Measurements from ENCODE around the gene APOBEC3B.
"Not testable (repeated sequence)": the region's sequence is repeated elsewhere in the genome, so short reads cannot be mapped to it uniquely, and the experiment has no call there.

Gene APOBEC3B

DNA sequence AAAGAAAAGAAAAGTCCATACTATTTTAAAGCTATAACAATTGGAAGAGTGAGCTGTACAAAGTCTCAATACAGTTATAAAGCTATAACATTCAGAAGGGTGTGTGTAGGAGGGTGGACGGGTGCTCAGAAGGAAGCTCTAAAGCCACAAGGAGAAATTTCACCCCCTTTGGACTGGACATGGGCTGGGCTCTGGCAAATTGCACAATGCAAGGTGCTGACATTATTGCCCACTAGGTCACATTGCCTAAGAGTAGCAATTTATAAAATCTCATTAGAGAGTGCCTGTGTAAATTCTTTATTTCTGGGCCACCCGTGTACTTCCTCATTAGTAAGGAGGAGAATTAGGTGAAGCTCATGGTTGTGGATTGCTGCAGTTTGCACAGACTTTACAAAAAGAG lies 30.4 kb upstream of the APOBEC3B start:
- no peak for DNase-seq (ENCODE audit: low spot score)

- DNase-seq (ENCODE audit: low spot score): no peak
Measured at GRCh38 chr22:38952281-38952993, 29.7 kb upstream of the APOBEC3B start.

GRCh38 chr22:38953091-38953490 lies 29.1 kb upstream of the APOBEC3B start:
- no peak for DNase-seq (ENCODE audit: low spot score)

DNA sequence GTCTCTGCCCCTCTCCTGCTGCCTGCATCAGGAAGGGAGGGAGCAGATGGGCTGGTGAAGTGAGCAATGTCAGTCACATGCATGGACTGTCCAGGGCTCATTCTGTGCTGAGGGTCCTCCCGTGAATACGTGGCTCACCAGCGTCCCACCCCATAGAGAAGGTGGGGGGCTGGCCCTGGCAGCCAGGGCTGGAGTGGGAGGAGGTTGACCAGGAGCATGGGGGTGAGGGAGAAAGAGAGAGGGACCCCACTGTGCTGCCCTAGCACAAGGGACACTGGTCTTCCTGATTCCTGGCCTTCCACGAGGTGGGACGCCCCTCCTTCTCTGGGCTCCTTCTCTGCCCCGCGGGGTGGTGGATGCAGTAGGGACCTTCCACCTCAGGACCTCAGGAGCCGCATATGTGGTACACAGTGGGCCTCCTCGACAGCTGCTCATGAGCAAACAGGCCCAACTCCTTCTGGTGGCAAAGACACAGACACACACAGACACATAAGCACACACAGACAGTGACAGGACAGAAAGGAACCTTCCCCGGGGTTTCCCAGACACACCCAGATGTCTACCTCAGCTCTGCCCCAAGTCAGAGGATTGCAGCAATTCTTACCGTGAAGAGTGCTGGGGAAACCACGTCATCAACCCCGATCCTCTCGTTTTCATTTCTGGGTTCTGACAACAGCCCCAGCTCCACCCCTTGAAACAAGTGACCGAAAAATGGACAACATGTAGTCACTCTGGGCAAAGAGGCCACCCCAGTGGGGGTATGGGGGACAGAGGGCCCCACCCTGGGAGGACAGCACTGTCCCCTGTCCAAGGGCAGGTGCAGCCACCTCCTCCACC lies 28.4 kb upstream of the APOBEC3B start:
- no peak for DNase-seq (ENCODE audit: low spot score)

GRCh38 chr22:38954414-38955043 lies 27.6 kb upstream of the APOBEC3B start:
- no peak for DNase-seq (ENCODE audit: low spot score)

- DNase-seq (ENCODE audit: low spot score): no peak
Measured at GRCh38 chr22:38955250-38955905, 26.8 kb upstream of the APOBEC3B start.

- no peak for DNase-seq (ENCODE audit: low spot score)
Measured at GRCh38 chr22:38955926-38956325, 26.2 kb upstream of the APOBEC3B start.

DNA sequence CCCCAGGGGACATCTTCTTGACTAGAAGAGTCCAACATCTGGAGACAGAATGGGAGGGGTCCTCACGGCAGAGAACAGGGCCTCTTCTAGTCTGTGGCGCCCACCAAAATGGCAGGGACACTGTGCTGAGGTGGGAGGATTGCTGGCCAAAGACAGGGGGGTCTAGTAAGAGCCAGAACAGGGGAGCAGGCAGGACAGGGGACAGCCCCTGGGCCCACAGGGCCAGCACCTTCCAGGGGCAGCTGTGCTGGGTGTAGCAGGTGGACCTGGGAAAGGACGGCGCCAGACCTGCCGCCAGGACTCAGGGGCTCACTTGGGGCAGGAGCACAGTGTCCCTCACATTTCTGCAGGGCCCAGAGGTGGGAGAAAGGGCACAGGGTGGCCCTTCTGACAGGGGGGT lies 25.6 kb upstream of the APOBEC3B start:
- DNase-seq (ENCODE audit: low spot score): no peak

GRCh38 chr22:38957046-38957770 lies 24.9 kb upstream of the APOBEC3B start, which contains the start of gene APOBEC3A:
Gene APOBEC3A (plus strand): TSS chr22:38957609. CDS start chr22:38957692, 83 bp downstream.
- no peak for DNase-seq (ENCODE audit: low spot score)

DNA sequence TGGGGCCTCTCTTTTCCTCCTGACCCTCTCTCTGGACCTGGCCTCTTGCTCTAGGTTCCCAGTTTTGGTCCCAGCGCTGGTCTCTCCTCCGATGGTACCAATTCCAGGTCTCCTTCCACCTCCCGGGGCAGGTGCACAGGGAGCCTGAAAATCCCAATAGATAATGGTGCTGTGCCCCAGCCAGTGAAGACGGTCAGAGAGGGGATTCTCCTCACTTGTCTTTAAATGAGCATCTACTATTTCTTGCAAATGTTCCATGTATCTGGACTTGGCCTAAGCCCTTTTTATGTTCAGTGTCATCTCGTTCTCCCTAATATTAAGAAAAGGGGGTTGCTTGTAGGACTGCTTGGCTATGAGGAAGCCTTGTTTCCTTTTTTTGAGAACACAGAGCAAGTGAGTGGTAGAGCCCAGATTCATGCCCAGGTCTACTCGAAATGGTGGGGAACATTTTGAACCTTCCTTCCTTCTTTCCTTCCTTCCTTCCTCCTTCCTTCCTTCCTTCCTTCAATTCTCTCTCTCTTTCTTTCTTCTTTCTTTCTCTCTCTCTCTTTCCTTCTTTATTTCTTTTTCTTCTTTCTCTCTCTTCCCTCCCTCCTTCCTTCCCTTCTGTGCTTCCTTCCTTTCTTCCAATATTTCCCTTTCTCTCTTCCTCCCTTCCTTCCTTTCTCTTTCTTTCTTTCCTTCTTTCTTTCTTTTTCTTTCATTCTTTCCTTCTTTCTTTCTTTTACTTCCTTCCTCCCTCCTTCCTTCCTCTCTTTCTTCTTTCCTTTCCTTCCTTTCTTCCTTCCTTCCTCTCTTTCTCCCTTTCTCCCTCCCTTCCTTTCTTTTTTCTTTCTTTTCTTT lies 24.1 kb upstream of the APOBEC3B start:
- no peak for DNase-seq (ENCODE audit: low spot score)

GRCh38 chr22:38958651-38958943 lies 23.6 kb upstream of the APOBEC3B start:
- DNase-seq (ENCODE audit: low spot score): not testable (repeated sequence)

GRCh38 chr22:38959590-38959989 lies 22.6 kb upstream of the APOBEC3B start:
- DNase-seq (ENCODE audit: low spot score): no peak

DNA sequence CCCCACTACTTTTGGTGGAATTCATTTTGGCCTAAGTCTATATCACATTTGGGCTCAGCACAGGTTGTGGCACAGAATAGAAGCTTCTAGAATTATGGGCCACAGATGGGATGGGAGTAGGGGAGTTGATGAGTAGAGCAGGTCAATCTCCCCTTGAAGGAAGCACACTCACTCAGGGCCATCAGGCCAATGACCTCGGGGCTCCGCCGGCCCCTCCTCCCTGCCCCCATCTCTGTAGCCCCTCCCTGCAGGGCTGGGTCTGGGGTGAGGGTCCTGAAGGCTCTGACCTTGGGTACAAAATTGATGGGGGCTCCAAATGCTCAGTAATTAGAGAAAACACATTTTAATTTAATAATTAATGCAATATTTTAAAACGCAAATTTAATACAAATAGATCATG lies 21.5 kb upstream of the APOBEC3B start:
- DNase-seq (ENCODE audit: low spot score): not testable (repeated sequence)

- DNase-seq (ENCODE audit: low spot score): not testable (repeated sequence)
Measured at GRCh38 chr22:38963291-38963738, 18.8 kb upstream of the APOBEC3B start.

- no peak for DNase-seq (ENCODE audit: low spot score)
Measured at GRCh38 chr22:38963872-38964271, 18.3 kb upstream of the APOBEC3B start.

DNA sequence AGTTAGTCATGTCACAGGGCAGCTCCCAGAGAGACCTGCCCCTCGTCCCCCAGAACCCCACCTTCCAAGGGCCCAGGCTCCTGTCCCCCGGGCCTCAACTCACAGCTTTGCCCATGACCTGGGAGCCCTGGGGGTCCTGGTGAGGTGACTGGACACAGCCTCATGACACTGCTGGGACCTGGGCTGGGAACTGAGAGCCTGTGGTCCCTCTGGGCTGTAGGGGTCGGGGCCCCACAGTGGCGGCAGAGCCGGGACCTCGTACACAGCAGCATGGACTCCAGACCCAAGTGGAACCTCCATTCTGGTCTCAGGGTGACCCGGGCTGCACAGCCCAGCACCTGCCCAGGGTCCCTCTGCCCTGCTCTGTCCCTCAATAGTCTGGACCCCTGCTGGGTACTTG lies 17.8 kb upstream of the APOBEC3B start:
- no peak for DNase-seq (ENCODE audit: low spot score)

DNA sequence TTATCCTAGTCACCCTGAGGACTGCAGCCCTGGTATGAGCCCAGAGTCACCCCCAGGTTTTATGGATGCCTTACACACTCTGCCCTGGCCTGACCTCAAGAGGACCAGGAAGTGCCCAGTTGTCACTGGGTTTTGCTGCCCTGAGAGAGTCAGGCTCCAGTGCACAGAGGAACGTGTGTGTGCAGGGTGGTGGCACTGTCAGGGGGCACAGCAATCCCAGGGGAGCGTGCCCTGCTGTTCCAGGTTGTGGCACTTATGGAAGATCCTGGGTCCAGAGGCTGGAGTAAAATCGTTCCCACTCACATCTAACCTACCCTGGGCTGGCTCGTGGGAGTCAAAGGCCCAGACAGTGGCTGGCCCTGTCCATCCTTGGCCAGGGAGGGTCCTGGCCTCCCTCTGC lies 17.2 kb upstream of the APOBEC3B start:
- DNase-seq (ENCODE audit: low spot score): no peak

DNA sequence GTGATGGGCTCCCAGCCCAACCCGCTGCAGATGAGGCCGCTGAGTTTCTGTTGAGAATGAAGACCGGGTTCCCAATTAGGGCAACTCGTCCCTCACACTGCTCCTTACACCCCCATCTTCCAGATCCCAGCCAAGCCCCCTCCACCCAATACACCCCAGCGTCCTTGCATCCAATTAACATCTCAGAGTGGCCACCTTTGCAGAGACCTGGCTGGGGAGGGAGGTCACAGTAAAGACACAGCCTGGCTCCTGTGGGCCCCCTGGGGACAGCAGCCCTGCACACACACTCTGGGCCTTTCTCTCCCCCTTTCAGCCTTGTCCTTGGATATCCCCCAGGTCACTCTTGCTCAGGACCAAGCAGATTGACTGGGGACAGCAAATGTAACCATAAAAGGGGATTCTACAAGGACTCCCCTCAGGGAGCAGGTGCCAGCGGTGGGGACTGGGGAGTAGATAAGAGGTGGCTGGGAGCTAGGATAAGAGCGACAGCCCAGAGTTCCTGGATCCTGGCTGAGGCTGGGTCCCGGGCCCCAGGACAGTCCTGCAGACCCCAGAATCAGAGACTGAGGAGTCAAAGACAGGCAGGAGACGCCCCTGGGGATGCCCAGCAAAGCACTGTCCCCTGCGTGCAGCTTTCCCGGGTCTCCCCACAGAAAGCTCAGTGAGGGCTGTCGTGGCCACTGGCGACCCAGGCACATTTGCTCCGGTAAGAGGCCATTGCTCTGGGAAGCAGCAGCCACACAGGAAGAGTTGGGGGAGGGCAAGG lies 16.4 kb upstream of the APOBEC3B start:
- DNase-seq (ENCODE audit: low spot score): no peak

- no peak for DNase-seq (ENCODE audit: low spot score)
Measured at GRCh38 chr22:38966380-38966702, 15.8 kb upstream of the APOBEC3B start.

GRCh38 chr22:38966942-38967341 lies 15.2 kb upstream of the APOBEC3B start:
- no peak for DNase-seq (ENCODE audit: low spot score)
